Activated CD8-positive, alpha-beta memory T cell treated with anti-CD3 and anti-CD28 coated beads, Interleukin-2, amount 50 U/mL, for 1 hour (primary cell): Measurements from ENCODE around the gene PLAU.
A peak's percentile ranks its signal among the peaks of the same experiment; 100 is the strongest.
"Not testable (repeated sequence)": the region's sequence is repeated elsewhere in the genome, so short reads cannot be mapped to it uniquely, and the experiment has no call there.

ENCODE experiments used
- DNase-seq: peaks from one replicate; pipeline ENCODE4 v3.0.0-alpha.2; 2020; ENCODE audit errors: extremely low read depth

PLAU gene

GRCh38 chr10:73876971-73877370 is 34.0 kb upstream of the PLAU start:
- no peak for DNase-seq

- no peak for DNase-seq
These were observed 33.3 kb upstream of the PLAU start for GRCh38 chr10:73877533-73878160.

DNA sequence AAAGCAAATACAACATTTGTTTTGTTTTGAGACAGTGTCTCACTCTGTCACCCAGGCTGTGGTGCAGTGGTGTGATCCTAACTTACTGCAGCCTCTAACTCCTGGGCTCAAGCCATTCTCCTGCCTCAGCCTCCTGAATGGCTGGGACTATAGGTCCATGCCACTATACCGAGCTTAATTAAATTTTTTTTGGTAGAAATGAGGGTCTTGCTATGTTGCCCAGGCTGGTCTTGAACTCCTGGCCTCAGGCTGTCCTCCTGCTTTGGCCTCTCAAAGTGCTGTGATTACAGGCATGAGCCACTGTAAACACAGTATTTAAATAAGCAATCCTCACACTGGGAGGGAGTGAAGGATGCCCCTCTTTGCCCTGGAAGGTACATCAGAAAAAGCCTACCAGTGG is 32.6 kb upstream of the PLAU start:
- no peak for DNase-seq

DNA sequence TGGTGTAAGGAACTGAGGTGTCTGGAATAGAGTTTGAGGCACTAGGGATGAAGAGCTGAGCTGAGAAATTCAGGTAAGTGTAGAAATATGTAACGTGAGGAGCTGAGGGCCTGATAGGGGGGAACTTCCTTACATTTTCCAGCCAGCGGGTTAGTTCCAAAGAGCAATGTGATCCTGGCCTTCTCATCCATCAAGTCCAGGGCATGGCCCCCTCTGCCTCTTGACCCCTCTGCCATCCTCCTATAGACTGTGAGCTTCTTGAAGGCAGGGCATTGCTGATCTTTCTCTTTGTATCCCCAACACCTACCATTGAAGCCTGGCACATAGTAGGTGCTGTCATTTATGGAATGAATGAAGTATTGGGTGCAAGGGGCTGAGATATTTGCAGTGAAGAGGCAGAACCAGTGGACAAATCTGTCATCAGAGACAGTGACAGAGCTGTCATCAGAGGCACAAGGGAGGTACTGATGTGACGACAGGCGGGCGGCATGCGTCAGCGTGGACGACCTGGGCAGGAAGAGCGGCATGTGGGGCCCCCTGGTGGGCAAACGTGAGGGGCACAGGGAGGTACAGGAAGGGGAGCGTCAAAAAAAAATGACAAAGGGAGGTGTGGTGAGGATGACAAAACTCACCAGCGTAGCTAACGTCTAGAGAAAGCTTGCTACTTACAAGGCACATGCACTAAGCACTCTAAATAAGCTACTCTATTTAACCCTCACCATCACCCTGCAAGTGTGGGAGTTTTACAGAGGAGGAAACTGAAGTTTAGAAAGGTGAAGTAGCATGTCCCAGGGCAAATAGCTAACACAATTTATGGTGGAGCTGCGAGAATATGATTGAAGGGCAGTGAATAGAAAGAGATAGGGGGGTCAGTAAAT is 31.4 kb upstream of the PLAU start:
- DNase-seq = peak; percentile 84

DNA sequence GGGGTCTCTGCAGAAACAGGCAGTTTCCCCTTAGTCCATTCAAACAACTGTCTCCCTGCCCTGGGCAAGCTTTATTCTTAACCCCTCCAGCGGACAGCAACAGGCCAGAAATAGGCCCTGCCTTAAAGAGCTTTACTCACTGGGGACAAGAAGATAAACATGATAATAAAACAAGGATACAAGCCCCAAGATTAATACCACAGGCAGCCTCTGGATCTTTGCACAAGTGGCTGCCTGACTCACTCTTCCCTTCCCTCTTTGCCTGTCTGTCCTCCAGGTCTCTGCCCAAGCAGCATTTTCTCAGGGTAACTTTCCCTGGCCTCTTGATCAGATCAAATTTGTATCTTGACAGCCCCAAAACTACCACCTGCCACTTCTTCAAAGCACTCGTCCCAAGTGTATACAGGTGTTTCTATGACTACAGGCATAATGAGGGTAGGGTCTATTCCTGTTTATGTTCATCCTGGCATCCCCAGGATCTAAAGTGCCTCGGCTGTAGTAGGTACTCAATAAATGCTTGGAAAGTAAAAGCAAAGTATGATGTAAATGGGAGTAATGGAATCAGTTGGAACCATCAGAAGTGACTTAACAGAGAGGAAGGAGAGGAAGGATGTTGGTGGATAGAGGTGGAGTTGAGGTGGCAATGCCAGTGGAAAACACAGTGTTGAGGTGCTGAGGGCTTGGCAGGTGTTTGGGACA is 29.6 kb upstream of the PLAU start:
- no peak for DNase-seq

- no peak for DNase-seq
These were observed 26.9 kb upstream of the PLAU start for GRCh38 chr10:73884017-73884416.

- DNase-seq = no peak
These were observed 24.8 kb upstream of the PLAU start for GRCh38 chr10:73886085-73886529.

DNA sequence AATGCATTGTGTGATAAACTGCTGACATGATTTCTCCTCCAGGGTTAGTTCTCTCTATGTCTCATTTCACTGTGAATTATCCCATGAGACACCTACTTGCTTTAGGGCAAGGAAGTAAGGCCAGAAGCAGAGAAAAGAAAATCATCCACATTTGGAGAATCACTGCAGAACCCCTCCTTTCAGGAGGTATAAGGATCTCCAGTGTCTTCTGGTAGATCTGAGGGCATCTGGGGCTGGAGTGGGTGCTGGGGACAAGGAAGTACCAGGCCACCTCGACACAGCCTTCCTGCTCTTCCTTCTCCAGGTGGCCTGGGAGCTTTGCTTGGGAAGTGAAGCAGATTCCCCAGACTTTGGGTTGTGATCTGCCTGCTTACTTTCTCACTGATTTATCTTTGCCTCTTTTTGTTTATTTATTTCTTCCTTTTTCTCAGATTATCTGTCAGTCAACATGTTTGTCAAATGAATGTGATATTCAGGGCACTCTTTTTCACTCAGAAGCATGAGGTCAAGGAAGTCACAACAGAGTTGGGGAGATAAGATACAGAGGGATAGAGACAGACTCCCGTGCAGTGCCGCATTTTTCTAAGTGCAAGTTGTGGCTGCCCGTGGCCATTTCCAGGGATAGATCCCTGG is 24.2 kb upstream of the PLAU start:
- no peak for DNase-seq

DNA sequence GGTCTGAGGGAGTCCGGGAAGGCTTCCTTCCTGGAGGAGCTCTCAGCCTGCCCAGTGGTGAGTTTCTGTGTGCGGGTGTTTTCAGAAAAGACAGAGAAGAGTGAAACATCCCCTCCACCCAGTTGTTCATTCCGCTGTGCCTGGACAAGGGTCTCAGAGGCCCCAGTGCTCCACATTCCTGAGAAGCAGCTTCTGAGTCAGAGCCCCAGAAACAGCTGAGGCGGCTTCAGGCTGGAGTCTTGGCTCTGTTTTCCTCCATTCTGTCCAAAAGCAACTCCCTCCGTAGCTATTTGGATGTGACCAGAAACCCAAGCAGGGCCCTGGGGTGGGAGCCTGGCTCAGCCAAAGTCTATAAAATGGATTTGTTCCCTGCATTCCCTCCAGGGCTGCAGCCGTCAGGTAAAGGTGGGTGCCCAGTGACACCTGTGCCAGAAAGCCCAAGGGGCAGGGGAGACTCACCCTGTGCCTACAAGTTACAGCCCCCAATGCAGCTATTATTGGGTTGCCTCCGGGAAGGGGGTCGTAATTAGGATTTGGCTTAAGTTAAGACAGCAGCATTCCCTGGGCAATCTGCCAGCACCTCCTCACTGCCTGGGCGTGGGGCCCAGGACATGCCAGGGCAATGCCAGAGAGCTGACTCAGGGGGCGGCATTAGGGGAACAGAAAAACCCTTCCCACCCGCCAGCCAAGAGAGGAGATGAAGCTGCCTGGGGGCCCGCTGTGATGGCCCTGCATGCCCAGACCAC is 23.5 kb upstream of the PLAU start:
- DNase-seq = no peak

GRCh38 chr10:73888514-73888913 is 22.4 kb upstream of the PLAU start:
- DNase-seq = no peak

- DNase-seq = no peak
These were observed 21.9 kb upstream of the PLAU start for GRCh38 chr10:73889014-73889413.

DNA sequence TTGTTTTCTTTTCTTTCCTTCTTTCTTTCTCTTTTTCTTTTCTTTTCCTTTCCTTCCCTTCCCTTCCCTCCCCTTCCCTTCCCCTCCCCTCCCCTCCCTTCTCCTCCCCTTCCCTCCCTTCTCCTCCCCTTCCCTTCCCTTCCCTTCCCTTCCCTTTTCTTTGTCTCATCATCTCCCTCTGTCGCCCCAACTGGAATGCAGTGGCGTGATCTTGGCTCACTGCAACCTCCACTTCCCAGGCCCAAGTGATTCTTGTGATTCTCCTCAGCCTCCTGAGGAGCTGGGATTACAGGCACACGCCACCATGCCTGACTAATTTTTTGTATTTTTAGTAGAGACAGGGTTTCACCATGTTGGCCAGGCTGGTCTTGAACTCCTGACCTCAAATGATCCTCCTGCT is 21.5 kb upstream of the PLAU start:
- not testable (repeated sequence) for DNase-seq

DNA sequence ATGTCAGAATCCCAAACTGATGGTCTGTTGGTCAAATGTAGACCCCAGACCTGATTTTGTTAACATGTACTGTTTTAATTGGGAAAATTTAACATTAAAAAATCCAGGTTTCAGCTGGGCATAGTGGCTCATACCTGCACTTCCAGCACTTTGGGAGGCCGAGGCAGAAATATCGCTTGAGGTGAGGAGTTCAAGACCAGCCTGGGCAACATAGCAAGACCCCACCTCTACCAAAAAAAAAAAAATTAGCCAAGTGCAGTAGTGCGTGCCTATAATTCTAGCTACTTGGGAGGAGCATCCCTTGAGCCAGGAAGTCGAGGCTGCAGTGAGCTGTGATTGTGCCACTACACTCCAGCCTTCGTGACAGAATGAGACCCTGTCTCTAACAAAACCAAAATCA is 20.7 kb upstream of the PLAU start:
- DNase-seq = no peak

DNA sequence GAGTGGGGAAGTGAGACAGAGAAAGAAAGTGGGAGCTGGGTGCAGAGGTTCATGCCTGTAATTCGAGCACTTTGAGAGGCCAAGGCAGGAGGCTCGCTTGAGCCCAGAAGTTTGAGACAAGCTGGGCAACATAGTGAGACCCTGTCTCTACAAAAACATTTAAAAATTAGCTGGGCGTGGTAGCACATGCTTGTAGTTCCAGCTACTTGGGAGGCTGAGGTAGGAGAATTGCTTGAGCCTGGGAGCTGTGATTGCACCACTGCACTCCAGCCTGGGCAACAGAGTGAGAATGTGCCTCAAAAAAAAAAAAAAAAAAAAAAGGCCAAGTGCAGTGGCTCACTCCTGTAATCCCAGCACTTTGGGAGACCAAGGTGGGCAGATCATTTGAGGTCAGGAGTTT is 20.1 kb upstream of the PLAU start:
- DNase-seq = not testable (repeated sequence)

DNA sequence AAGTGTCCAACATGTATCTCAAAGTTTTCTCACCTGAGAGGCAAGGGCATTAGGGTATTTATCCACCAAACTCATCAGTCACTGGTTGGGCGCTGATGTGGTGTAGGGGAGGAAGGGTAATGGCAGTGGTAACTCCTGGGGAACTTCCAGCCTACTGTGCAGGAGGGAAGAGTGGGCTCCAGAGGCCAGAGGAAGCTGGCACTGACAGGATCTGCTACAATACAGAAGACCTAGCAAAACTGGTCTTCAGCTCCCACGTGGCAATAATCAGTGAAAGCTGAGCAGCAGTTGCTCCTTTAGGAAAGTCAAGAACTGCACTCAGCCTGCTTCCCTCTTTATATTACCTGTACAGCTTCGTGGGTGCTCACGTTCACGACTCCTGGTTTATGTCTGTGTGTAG is 19.4 kb upstream of the PLAU start:
- no peak for DNase-seq

DNA sequence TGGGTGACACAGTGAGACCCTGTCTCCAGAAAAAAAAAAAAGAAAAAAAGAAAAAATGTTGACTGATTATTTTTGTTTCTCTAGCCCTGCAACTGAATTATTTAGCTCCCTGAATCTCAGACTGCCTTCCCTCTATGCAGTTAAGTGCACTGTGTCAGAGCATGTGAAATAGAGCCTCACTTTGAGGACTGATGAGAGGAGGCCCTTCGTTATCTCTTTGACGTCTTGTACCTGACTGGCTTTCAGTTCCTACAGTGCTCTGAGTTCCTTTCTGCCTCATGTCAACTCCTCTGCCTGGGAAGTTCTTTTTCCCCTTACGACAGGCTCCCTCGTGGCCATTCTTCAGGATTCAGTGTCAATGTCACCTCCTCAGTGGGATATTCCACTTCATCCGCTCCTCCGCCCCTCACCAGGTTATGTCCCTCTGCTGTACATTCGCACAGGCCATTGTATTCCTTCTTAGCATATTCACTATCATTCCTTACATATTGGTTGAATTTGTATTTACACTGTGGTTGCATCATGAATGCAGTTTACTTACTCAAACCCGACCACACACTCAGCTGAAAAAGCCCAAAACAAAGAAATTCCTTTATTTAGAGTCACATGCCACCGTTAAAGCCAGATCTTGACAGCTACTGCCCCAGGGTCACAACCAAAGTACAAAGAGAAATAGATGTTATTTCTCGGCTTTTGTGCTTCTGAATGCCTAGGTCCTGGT is 18.5 kb upstream of the PLAU start:
- no peak for DNase-seq

- DNase-seq = no peak
These were observed 17.5 kb upstream of the PLAU start for GRCh38 chr10:73893426-73893825.

GRCh38 chr10:73894245-73894971 is 16.5 kb upstream of the PLAU start:
- no peak for DNase-seq

DNA sequence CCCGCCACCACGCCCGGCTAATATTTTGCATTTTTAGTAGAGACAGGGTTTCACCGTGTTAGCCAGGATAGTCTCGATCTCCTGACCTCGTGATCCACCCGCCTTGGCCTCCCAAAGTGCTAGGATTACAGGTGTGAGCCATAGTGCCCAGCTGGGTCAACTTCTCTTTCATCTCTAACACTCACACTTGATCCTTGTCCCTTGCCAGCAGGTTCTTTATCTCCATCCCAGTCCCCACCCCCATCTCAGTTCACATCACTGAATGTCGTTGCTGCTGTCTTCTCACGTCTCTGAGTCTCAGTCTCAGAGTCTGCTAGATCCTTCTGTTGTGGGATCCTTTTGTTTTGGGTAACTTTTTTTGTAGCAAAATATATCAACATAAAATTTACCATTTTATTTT is 15.6 kb upstream of the PLAU start:
- not testable (repeated sequence) for DNase-seq

GRCh38 chr10:73897693-73898092 is 13.2 kb upstream of the PLAU start:
- no peak for DNase-seq
